Gastrocnemius medialis (tissue), 4 donors: ENCODE results near the gene CBR1.
"Not testable (repeated sequence)": the region's sequence is repeated elsewhere in the genome, so short reads cannot be mapped to it uniquely, and the experiment has no call there.

Source experiments
- POLR2A ChIP-seq, 2 donors: fragments of 450-650 bp; IDR thresholded peaks; one replicate each; pipeline ENCODE4 v1.6.1; 2017; ENCODE audit warnings: antibody characterized with exemption in 2 of 2, mild to moderate bottlenecking in 2 of 2, moderate library complexity in 2 of 2
- TF ChIP-seq, protein P1 (sequence below), 5 experiments: fragments of 450-650 bp in 3 of 5; fragments of 200-600 bp in 2 of 5; sonication (generic) in 2 of 5; IDR thresholded peaks in 4 of 5; conservative IDR thresholded peaks in 1 of 5; 1 replicate in 4 of 5; 2 replicates in 1 of 5; pipeline ENCODE4 v1.5.1; 2016 to 2019; ENCODE audit warnings: antibody characterized with exemption in 5 of 5, mild to moderate bottlenecking in 3 of 5, moderate library complexity in 3 of 5

DNA sequence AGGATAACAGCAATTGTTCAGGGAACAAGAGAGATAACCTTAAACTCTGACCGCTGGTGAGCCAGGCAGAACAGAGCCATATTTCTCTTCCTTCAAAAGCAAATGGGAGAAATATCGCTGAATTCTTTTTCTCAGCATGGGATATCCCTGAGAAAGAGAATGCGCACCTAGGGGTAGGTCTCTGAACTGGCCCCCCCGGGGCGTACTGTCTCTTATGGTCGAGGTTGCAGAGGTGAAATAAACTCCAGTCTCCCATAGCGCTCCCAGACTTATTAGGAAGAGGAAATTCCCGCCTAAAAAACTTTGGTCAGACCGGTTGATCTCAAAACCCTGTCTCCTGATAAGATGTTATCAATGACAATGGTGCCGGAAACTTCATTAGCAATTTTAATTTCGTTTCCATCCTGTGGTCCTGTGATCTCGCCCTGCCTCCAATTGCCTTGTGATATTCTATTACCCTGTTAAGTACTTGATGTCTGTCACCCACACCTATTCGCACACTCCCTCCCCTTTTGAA is 29.9 kb downstream of the CBR1 start:
- TF ChIP-seq, protein P1, sequence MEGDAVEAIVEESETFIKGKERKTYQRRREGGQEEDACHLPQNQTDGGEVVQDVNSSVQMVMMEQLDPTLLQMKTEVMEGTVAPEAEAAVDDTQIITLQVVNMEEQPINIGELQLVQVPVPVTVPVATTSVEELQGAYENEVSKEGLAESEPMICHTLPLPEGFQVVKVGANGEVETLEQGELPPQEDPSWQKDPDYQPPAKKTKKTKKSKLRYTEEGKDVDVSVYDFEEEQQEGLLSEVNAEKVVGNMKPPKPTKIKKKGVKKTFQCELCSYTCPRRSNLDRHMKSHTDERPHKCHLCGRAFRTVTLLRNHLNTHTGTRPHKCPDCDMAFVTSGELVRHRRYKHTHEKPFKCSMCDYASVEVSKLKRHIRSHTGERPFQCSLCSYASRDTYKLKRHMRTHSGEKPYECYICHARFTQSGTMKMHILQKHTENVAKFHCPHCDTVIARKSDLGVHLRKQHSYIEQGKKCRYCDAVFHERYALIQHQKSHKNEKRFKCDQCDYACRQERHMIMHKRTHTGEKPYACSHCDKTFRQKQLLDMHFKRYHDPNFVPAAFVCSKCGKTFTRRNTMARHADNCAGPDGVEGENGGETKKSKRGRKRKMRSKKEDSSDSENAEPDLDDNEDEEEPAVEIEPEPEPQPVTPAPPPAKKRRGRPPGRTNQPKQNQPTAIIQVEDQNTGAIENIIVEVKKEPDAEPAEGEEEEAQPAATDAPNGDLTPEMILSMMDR (IDR thresholded peaks at IDR 0.05 in 4 of 5, conservative IDR thresholded peaks at IDR 0.05 in 1 of 5): not testable (repeated sequence)
- not testable (repeated sequence) for TF ChIP-seq POLR2A (IDR thresholded peaks at IDR 0.05)
